HG03354 (cell line): Measurements from ENCODE around the gene AAMP.

ENCODE experiments used
- ATAC-seq: cut with Tn5 transposase; IDR thresholded peaks from one replicate; pipeline ENCODE4 v1.9.1; 2021; ENCODE audit warnings: mild to moderate bottlenecking; ENCODE audit not compliant: unreplicated experiment, poor library complexity, severe bottlenecking

The AAMP gene

GRCh38 chr2:218261423-218262236 is 8.3 kb downstream of the AAMP start:
- ATAC-seq = no peak

DNA sequence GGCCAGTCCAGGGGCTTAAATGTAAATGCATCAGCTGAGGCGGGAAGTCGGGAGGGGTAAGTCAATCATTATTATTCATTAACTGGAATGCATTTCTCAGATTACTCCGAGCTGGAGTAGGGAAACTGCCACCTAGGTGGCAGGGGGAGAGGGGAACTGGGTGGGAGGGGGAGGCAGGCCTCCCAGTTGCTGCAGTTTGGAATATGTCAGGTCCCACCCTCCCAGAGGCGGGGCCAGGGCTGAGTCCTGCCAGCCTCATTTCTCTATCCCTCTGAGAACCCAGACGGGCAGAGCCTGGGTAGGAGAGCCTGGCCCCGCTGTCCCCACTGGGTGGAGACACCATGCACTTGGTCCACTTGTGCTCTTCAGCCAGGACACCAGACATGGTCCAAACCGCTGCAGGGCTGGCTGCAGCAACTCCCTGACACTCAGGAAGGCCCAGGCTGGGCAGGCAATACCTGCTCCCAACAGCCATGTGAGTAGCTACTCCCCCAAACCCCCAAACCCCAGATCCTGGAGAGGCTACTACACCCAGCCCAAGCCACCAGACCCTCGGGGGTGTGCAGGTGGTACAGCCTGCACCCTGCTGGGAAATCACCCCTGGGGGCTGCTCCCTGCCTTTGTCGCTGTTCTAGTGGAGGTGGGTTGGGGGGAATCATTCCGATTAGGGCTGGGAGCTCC is 9.1 kb downstream of the AAMP start, which contains the start of gene GPBAR1:
Gene GPBAR1 (plus strand): TSS at position 274 of the 681 bp plus-strand sequence. CDS start 1,710 bp downstream, outside the sequence.
- ATAC-seq = no peak

DNA sequence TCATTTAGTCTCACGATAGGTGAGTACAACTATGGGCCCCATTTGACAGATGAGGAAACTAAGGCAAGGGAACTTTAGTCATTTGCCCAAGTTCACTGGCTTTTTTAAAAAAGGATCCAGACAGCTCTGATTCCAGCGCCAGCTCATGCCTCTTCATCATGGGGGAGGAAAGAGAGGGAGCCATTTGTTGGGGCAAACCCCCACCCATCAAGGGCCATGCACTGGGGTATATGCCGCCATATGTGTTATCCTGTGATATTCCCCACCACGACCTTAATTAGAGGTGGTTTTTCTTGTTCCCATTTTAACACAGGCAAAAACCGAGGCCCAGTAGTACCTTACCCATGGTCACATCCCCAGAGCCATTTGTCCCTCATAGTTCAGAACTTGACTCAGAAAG is 9.8 kb downstream of the AAMP start:
- ATAC-seq = no peak

GRCh38 chr2:218259099-218259961 is 10.6 kb downstream of the AAMP start:
- no peak for ATAC-seq

DNA sequence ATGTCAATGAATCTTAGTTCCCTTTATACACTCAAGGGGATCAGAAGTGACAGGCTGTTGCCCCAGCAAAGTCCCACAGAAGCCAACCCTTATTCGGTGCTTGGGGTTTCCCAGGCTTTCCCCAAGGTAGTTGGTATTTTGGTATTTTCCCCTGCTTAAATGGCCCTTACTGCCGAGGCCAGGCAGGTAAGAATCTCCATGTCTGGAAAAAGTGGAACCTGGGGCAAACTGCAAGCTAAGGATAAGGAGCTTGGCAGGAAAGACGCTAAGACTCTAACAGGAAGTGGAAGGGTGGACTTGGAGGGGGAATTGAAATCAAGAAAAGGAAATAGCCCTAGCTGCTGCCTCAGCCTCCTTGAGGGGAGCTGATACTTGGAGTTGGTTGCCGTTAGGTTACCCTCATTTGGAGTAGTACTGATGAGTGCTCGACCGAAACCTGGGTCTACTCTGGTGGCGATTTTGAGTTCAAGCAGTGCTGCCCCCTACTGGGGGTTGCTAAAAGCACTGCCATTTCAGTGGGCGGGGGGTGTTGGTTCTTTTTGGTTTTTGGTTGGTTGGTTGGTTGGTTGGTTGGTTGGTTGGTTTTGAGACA is 12.5 kb downstream of the AAMP start:
- peak; percentile 88 for ATAC-seq

- ATAC-seq = no peak
These were observed 13.2 kb downstream of the AAMP start for GRCh38 chr2:218256612-218257350.

DNA sequence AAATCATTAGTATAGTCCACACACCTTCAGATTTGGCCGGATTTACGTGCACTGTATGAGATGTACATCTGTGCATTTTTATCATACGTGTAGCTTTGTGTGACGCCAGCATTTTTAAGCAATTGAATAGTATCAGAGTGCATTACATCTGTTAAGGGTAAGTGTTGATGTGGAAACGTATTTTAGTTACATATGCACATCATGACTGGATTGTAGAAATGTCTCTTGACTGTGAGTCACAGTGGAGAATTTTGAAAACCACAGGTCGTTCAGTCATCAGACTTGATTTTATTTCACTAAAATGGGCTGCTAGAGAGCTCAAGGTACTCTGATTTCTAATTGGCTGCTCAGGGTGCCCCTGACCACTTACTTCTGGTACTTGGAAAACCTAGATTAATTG is 14.5 kb downstream of the AAMP start:
- ATAC-seq = no peak

- ATAC-seq = no peak
These were observed 16.7 kb downstream of the AAMP start for GRCh38 chr2:218253232-218253625.

- no peak for ATAC-seq
These were observed 17.3 kb downstream of the AAMP start for GRCh38 chr2:218252509-218253231.

DNA sequence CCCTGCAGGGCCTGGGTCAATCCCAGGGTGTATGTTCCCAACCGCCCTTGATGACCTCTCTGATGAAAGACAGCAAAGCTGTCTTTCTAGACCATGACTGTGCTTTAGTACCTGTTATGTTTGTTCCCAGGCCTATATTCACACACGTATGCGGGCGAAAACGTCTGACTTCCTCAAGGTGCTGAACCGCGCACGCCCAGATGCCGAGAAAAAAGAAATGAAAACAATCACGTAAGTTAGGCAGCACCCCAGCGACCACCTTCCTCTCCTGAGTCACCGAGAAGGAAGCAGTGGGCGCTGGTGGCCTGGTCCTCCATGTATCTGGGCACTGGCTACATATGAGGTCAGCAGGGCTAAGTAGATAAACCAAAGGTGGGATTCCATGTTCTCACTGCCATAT is 20.2 kb downstream of the AAMP start:
- ATAC-seq = no peak

- ATAC-seq = no peak
These were observed 24.7 kb downstream of the AAMP start for GRCh38 chr2:218245214-218245613.

GRCh38 chr2:218244665-218245064 is 25.3 kb downstream of the AAMP start:
- no peak for ATAC-seq

DNA sequence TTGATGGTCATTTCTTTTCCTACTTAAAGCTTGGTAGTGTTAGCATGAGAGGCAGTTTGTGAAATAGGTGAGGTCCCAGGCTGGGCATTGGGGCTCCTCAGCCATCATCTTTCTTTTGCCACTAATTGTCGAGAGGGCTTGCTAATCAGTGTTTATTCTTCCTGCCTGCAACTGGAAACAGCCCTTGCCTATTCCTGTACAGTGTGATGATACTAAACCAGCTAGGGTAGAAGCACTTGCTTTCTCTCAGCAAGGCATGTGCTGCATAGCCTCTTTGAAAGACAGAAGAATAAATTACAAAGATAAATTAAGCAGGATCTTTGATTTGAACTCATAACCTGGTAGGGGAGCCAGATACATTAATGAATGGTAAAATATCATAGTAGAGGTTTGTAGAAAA is 25.7 kb downstream of the AAMP start:
- no peak for ATAC-seq

DNA sequence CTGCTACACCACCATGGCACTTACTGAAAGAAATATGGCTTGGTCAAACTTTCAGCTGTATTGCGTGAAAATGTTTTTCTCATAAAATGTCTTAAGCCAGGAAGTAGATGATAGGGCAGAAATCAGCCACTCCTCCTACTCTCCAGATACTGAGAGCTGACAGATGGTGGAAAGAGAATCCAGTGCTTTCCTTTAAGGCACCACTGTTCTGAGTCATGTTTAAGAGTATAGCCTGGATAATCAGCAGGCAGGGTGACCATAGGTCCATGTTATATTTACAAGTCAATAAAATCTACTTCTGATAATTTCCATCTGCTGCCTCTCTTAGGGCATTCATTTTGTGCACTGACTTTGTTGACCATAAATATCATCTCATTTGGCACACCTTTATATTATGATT is 31.1 kb downstream of the AAMP start:
- no peak for ATAC-seq

DNA sequence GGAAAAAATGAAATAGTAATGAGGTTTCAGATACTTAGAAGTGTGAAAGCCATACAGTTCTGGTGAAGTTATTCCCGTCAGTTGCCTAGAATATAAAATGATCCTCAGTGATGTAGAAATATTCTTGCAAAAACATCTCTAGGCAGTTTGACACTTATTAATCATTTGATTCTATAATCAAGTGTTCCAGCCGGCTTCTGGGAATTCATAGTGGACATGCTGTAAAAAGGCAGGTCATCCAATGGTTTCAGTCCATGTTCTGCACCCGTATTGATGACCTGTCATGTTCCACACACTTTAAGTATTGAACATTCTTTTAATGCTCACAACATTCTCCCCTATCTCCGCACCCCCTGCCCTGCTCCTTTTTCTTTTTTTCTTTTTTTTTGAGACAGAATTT is 33.1 kb downstream of the AAMP start:
- ATAC-seq = no peak

DNA sequence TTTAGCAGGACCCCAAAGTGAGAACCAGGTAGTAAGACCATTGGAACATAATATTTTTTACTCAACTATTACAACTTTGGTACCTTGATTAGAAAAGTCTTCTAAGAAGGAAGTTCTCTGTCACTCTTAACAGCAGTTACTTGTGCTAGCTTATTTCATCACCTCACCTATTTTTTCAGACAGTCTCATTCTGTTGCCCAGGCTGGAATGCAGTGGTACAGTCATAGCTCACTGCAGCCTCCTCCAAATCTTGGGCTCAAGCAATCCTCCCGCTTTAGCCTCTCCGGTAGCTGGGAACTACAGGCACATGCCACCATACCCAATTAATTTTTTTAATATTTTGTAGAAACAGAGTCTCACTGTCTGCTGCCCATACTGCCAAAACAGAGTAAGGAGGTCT is 34.9 kb downstream of the AAMP start:
- ATAC-seq = no peak

- no peak for ATAC-seq
These were observed 35.4 kb downstream of the AAMP start for GRCh38 chr2:218234521-218234920.

- no peak for ATAC-seq
These were observed 36.4 kb downstream of the AAMP start for GRCh38 chr2:218233543-218233942.

DNA sequence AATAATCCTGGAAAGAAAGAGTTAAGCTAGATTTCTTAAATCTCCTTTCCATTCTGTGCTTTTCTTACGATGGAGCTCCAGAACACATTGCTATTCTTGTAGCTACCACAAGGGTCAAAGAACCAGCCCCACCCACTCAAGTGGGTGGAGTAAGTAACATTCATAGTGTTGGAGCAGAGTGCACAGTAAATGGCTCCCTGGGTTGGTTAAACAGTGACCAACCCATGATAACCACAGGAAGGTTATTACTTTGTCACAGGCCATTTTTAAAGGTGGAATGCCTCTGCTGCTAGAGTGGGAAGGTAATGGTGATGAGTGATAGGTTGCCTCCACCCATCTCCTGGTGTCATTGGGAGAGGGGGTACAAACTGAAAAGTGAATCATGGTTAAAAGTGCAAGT is 39.1 kb downstream of the AAMP start:
- peak; percentile 85 for ATAC-seq
